Right ventricle myocardium superior (tissue), 1 donor: ENCODE results near the gene DGKH. TPM values are rescaled to one million over a fixed set of nuclear protein-coding genes. Genes with fewer than 3 reads are reported as not detected.
A peak's percentile ranks its signal among the peaks of the same experiment; 100 is the strongest.

Source experiments
- ATAC-seq: fragments of 200-7000 bp; cut with Tn5 transposase; one replicate; pipeline ENCODE4 v1.9.1; 2020; ENCODE audit warnings: mild to moderate bottlenecking; ENCODE audit not compliant: poor library complexity
- DNase-seq: peaks from one replicate; pipeline ENCODE4 v3.0.0-alpha.2; 2020
- intact Hi-C: fragments of 100-400 bp; cut with DNase I; formaldehyde crosslinking; loops from one replicate; pipeline ENCODE4 v1.11.2; 2022
- total RNA-seq: library from RNA; stranded (reverse); fragmentation: NEBNext Ultra II Directional; extraction: Animal tissue kit (Norgen Biotek cat#: 25700); gene quantifications from one replicate; pipeline ENCODE4 v1.2.1, GENCODE V29; 2021
- donor health status: DM: no; HTN: yes; CAD: no; lungs with severe emphysema.

Gene DGKH
- total RNA-seq, 1 donor from 2014 or later: 4.2 TPM

DNA sequence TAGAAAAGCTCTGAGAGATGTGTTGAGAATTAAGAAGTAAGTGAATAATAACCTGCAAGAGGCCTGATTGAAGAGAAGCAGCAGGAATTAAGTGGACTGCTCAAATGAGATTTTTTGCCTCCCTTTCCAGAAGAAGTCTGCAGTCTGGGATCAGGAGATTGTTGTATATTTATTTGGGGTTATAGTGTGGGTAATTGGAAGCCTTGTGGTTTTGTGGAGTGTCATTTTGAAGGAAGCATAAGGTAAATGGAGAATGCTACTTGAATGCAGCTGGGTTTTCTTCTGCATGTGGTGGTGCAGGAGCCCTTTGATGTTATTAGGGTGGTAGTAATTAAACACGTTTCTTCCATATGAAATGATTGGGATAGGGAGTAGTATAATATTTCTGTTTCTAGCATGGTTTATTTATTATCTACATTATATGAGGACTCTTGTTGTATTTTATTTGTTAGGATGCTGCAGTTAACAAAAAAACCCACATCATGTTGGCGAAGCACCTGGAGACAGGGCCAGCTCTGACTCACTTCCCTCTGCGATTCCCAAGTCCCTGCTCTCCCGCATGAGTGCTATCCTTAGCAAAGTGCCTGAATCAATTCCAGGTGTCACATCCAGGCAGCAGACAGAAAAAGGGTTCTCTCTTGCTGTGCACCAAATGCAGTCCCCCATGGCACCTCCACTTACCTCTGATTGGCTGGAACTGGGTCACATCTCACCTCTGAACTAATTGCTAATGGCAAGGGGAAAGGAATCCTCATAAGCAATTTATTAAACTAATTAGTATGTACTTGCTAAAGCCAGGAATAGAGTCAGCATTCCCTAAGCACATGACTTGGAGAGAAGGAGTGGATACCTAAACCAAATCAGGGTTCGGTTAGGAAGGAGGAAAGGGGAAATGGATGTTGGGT lies 54.8 kb downstream of the DGKH start:
- DNase-seq (no peak), ATAC-seq (no peak)
- intact Hi-C loops: no loop called here

DNA sequence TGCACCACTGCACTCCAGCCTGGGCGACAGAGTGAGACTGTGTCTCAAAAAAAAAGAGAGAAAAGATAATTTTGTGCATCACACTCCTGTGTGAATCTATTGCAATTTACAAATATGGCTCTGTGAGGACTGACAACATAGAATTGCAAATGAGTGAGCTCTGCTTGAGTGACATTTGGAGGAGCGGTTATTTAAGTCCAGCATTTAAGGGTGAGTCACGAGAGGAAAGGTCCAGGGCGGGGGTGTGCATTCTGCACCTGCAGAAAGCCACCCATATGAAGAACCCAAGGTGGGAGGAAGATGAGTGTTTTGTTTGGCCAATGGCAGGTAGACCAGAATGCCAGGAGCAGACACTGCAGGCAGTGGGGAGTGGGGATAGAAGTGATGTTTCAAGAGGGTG lies 58.5 kb downstream of the DGKH start:
- DNase-seq (no peak), ATAC-seq (no peak)
- intact Hi-C loops: no loop called here

DNA sequence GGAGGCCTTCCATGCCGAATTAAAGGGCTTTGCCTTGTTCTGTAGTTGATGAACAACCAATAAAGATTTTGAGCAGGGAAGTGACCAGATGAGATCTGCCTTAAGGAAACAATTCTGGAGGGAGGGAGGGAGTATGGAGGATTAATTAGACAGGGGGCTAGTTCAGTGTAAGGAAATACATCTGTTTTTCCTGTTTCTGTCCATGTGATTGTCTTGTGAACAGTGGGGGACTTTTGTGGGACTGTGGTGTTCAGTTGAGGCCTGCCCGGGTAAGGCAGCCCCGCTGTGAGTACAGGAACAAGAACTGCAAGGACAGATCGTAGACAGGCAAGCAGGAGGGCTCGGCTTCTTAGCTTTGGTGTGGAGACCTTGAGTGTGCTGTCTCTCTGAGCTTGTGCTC lies 59.0 kb downstream of the DGKH start:
- ATAC-seq (no peak), DNase-seq (no peak)
- intact Hi-C loops: no loop called here

DNA sequence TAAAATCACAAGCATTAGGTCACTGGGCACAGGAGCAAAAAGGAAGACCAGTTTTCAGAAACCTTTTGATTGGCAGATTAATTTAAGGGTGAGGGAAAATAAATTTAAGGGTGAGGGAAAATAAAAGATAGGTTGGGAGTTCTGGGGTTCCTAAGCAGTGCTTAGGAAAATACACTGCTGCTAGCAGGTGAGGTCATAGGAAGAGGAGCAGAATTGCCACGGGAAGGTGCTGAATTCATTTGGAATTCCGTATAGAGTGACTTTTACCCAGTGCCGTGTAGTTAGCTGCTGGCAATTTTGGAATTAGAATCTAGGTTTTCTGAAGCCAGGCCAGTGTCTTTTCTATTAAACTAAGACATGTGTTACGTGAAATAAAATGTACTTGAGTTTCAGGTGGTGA lies 59.8 kb downstream of the DGKH start:
- intact Hi-C loops: no loop called here
- ATAC-seq: no peak
- no peak for DNase-seq

DNA sequence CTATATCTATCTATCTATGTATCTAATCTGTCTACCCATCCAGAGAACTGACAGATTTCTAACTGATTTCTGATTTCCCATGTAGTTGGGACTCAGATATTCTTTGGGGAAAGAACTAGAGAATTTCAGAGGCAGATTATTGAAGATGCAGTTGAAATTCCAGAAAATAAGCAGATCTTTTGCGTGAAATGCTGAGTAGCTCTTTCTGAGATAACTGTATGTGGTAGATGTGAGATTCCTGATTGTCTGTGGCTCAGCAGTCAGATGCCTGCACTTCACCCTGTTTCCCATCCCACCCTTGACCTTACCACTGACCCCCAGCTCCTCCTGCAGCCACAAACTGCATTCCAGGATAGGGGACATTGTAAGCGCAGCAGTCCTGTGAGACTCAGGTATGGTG lies 61.5 kb downstream of the DGKH start:
- intact Hi-C loops: loop anchor here (5.0 kb wide), 1 partner anchor 443 kb away; no protein-coding TSS in a partner anchor
- no peak for DNase-seq
- no peak for ATAC-seq

DNA sequence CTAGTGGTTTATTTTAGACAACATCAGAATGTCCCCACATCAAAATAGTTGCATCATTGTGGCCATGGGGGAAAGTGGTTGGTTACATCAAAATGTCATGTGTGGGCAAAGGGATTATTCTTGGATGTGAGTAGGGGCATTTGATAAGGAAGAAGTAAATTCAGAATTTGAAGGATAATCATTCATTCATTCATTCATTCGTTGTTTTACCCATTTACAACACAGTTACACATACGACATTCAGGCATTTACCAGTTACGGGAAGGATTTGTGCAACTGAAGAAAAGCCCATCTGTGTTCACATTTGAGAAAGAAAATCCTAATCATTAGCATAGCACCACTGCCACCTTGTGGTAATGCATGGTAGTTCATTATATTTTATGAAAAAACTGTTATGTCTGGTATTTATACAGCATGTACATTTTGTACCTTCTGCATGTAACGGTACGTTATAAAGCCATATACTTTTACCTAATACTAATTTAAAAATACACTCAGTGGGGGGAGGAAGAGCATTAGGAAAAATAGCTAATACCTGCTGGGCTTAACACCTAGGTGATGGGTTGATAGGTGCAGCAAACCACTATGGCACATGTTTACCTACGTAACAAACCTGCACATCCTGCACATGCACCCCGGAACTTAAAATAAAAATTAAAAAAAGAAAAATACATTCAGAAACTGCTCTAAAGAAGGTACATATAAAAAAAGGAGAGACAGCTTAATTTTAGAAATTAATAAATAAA lies 62.1 kb downstream of the DGKH start:
- ATAC-seq (peak; percentile 69), DNase-seq (no peak)
- intact Hi-C loops: loop anchor here (5.0 kb wide), 1 partner anchor 443 kb away; no protein-coding TSS in a partner anchor

DNA sequence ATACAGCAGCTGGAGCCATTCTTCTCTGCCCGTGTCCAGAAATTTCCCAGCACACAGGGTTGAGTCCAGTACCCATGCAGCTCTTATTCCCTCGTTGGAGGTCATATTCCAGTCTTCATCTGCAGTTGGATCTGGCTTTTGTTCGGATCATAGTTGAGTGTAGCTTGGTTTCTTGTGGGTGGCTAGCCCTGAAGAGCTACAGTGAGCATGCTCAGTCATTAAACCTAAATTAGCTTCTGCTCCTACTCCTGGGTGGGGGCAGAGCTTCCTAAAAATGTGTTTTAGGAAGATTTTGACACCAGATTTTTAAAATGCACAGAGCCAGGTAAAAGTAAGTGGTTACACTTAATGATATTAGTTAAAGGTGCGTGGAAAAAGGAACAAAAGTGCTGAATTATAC lies 64.4 kb downstream of the DGKH start:
- intact Hi-C loops: loop anchor here (5.0 kb wide), 1 partner anchor 446 kb away; no protein-coding TSS in a partner anchor
- no peak for DNase-seq
- no peak for ATAC-seq

DNA sequence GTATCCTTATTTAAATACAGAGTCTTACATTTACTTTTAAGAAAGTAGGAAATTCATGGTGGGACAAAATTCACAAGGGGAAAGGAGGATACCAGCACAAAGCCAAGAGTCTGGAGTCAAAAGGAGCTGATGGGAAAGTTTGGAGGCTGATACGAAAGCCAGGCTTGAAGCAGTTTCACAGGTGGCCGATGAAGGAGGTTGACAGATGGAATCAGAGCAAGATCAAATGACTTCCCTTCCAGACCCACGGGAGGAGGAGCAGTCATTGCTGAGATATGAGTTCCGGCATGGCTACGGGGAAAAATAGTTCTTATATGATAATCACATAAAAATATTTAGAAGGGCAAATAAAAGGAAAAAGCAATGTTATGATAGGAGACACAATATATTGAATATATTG lies 65.0 kb downstream of the DGKH start:
- DNase-seq (no peak), ATAC-seq (no peak)
- intact Hi-C loops: loop anchor here (5.0 kb wide), 1 partner anchor 446 kb away; no protein-coding TSS in a partner anchor

DNA sequence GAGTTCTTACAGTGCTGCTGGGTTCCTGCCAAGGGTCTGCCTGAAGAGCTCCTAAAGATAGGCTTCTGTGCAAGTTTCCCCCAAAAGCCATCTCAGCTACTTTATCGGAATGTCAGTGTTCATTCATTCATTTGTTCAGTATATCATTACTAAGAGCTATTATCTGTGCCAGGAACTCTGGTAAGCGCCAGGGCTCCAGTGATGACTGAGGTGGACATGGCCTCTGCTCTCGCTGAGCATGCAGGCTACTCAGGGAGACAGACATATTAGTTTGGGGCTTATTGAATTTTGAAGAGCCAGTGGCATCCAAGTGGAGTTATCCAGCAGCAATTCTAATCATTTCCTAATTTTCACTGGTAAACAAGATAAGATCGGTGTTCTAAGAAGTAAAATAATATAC lies 65.8 kb downstream of the DGKH start:
- DNase-seq: no peak
- peak; percentile 32 for ATAC-seq

DNA sequence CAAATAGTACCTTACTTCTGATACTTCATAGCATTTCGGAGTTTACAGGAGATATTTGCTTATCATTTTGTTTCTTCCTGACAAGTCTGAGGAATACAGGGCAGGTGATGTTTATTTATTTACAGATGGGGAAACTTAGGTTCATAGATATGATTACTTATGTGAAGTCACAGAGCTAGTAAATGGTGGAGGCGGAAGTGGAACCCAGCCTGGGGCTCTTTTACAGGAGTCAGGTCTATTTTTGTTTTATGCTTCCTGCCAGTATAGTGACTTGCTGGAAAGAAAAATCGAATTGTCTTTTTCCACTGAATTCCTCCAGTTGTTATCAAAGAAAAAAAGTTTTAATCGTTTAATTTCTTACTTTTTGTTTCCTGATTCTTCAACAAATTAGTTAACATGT lies 66.5 kb downstream of the DGKH start:
- ATAC-seq (no peak), DNase-seq (no peak)
- intact Hi-C loops: loop anchor here (5.0 kb wide), 1 partner anchor 448 kb away; no protein-coding TSS in a partner anchor

More for the DNA sequence above, 65.8 kb downstream of the DGKH start:
- intact Hi-C loops: loop anchor here (5.0 kb wide), 1 partner anchor 447 kb away; no protein-coding TSS in a partner anchor

DNA sequence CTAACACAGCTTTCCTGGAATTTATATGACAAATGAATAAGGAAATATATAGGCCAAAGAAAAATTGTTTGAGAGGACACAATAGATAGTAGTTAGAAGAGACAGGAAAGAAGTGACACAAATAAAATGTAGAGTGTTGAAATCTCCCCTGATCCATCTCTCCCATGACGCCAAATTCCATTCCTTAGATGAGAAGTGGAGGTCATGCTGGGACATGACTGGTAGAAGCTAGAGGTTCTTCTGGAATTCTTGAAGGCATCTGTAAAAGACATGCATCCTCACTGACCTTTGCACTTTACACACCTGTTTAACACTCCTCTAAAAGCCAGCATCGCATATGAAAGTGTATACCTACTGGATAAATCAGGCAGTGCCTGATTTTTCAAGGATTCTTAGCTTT lies 67.8 kb downstream of the DGKH start:
- DNase-seq (no peak), ATAC-seq (no peak)
- intact Hi-C loops: no loop called here

DNA sequence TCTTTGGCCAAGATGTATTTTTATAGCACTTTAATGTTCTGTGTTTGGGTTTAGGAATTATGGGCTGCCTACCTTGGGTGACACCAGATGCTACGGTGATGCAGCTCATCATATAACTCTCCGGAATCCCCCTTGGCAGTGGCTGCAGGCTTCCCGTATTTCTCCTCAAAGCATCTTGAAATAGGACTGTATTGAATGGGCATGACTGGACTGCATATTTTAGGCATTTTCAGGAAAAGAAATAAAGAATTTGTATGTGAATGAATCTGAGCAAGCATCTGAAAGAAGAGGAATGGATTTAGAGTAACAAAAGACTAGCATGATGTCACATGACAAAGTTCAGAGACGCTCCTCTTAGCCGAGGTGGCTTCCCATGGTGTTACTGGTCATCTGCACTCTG lies 70.6 kb downstream of the DGKH start:
- ATAC-seq (no peak), DNase-seq (no peak)
- intact Hi-C loops: no loop called here

DNA sequence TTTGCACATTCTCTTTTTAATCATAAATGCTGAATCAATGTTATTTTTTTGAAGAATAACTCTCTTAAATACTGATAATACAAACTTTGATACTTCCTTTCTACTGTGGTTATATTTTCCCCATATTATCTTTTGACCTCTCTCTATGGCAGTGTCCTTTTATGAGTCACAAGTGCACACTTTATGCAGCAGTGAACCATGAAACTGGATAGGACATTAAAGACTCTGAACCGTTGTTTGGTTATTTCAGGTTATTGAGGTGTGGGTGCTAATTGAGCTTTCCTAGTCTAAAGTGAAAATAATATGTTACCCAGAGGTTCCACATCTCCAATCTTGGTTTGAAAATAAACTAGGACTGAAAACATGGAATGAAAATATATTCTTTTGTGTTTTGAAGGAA lies 71.4 kb downstream of the DGKH start:
- no peak for ATAC-seq
- intact Hi-C loops: no loop called here
- no peak for DNase-seq

DNA sequence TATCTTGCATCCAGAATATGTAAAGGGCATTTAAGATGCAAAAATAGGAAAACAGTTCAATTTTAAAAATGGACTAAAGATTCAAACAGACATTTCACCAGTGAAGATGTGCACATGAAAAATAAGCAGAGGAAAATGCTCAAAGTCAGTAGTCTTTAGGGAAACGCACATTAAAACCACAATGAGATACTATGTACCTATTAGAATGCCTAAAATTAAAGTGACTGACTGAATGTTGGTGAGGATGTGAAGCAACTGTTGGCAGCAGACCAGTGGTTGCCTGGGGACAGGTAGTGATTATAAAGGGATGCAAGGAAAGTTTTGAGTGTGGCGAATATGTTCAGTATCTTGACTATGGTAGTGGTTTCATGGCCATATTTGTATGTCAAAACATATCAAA lies 75.2 kb downstream of the DGKH start:
- DNase-seq (no peak), ATAC-seq (no peak)
- intact Hi-C loops: no loop called here

DNA sequence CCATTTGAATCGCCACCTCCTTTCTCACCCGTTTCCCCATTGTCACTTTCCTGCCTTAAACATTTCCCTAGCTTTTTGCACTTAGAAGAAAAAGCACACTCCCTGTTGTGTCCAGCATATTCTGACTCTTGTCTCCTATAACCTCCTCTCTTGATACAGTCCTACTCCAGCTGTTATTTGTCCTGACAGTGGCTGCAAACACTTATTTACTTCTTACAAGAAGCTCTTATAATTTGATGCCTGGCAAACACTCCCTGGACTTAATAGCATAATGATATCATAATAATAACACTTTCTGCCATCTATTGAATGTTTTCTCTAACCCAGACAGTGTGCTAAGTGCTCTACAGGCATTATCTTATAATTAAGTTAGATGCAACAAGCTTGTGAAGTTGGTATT lies 76.6 kb downstream of the DGKH start:
- intact Hi-C loops: no loop called here
- no peak for DNase-seq
- ATAC-seq: no peak

DNA sequence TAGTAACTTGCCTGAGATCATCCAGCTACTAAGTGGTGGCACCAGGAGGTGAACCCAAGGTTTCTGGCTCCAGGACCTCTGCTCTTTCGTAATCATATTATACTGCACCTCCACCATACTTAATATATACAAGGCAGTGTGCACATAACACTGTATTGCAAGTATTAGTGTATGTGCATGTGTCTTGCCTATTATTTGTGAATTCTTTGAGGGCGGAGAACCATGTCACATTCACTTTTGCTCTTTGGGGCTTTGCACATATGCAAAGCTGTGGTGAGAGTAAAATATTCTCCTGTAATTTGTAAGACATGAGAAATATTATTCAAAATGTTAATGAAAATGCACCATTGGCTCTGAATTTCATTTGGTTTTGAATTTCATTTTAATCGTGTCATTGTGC lies 78.6 kb downstream of the DGKH start:
- ATAC-seq (no peak), DNase-seq (no peak)

DNA sequence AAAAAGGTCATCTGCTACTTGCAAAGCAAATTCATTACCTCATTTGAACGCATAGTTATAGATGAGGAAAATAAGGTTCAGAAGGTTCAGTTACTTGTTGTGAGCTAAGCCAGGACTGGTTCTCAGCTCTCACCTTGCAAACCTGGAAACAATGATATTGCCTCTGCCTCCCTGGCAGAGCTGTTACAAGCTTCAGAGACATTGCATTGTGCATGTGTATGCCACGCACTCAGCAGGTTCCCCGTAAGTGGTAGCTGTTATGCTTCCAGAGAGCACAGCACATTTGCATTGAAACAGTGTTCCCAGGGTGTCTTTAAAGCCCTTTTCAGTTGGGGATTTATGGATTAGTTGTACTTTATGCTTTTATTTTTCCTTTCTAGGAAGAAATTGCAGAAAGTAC lies 80.6 kb downstream of the DGKH start:
- no peak for DNase-seq
- ATAC-seq: no peak
- intact Hi-C loops: no loop called here

More for the DNA sequence above, 78.6 kb downstream of the DGKH start:
- intact Hi-C loops: no loop called here

DNA sequence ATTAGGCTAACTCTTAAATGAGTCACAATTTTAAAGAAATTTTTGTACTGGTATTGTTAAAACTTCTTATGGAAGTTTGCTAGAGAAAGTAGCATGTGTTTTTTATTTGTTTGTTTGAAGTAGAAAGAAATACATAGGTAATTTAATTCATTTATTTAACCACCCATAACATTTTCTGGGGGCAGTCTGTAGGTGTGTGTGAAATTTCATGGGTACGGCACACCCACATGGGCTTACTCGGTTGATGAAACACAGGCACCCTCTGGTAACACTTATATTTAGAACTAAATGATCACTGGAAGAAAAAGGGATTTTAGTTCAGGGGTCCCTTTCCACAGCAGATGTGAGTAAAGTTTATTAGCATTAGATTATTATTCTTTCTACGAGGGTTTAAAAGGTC lies 88.1 kb downstream of the DGKH start:
- intact Hi-C loops: no loop called here
- no peak for ATAC-seq
- no peak for DNase-seq

DNA sequence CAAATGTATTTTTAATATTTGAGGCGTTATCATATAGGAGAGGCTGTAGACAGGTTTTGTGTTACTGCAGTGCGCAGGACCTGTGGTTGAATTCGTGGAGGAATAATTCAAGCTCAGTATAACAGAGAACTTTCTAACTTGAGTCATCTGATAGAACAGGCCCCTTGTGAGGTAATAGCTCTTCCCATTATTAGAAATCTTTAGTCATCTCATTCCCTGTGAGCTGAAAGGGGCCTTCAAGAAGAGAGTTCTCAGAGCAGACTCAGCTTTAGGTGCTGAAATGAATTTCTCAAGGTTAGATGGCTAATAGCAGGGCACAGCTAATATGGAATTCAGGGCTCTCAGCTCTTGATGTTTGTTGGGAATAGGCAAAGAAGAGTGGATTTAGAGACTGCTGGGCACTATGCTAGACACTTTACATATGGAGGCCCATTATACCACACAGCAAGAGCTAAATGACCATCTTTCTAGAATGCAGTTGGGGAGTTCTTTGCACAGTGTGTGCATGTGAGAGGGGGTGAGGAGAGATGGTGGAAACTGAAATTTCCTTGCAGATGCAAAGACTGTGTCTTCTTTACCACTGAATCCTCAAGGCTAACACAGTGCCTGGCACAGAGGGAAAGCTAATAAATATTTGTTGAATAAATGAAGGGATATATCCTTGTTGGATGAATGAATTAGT lies 89.5 kb downstream of the DGKH start:
- no peak for DNase-seq
- no peak for ATAC-seq
- intact Hi-C loops: no loop called here
